ENCODE results near the gene HERC2.

DNA sequence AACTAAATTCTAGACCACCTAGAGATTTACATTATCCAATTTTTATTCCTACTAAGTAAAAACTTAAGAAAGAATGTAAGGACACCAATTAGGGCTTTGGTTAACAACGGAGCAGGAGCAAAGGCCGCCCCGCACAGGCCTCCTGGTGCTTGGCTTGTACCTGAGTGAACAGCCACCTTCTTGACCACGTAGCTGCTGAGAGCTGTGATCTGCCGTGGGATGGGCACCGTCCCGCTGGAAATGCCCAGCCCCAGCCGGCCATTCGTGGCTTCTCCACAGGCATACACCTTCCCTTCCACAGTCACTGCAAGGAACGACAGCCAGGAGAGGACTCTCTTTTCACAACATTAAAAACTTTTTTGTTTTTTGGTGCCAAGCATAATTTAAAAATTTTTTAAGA lies 143.3 kb downstream of the HERC2 start:
- TF ChIP-seq, protein P1, sequence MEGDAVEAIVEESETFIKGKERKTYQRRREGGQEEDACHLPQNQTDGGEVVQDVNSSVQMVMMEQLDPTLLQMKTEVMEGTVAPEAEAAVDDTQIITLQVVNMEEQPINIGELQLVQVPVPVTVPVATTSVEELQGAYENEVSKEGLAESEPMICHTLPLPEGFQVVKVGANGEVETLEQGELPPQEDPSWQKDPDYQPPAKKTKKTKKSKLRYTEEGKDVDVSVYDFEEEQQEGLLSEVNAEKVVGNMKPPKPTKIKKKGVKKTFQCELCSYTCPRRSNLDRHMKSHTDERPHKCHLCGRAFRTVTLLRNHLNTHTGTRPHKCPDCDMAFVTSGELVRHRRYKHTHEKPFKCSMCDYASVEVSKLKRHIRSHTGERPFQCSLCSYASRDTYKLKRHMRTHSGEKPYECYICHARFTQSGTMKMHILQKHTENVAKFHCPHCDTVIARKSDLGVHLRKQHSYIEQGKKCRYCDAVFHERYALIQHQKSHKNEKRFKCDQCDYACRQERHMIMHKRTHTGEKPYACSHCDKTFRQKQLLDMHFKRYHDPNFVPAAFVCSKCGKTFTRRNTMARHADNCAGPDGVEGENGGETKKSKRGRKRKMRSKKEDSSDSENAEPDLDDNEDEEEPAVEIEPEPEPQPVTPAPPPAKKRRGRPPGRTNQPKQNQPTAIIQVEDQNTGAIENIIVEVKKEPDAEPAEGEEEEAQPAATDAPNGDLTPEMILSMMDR (IDR thresholded peaks at IDR 0.05; ENCODE audit: borderline replicate concordance, extremely low read depth, low read length, poor library complexity, severe bottlenecking), result no peak
- TF ChIP-seq EZH2 (IDR thresholded peaks at IDR 0.05; ENCODE audit: borderline replicate concordance, low read depth, low read length, severe bottlenecking), result no peak

Data from DND-41 (cell line).